B cell (primary cell): ENCODE results near the gene DLG1. TPM values are rescaled to one million over a fixed set of nuclear protein-coding genes. Genes with fewer than 3 reads are reported as not detected.

Experiments
- ATAC-seq: fragments of 200-7000 bp; cut with Tn5 transposase; one replicate; pipeline ENCODE4 v1.10.0; 2021; ENCODE audit warnings: low read depth, mild to moderate bottlenecking, moderate number of reproducible peaks, moderate library complexity
- CTCF ChIA-PET: fragments of 350-600 bp; sonication (Branson Sonifier 250); formaldehyde crosslinking; loops from one replicate; lab custom pipeline; 2021; ENCODE audit warnings: antibody characterized with exemption, inconsistent platforms; lab: Charles Lee
- POLR2A ChIA-PET: fragments of 350-600 bp; sonication (Branson Sonifier 250); formaldehyde crosslinking; loops from one replicate; lab custom pipeline; 2021; ENCODE audit warnings: antibody characterized with exemption; lab: Charles Lee
- DNase-seq: peaks from one replicate; pipeline ENCODE4 v3.0.0; 2013
- H2AFZ ChIP-seq: 2 replicates; pipeline ENCODE4 v1.6.1; 2012; ENCODE audit warnings: mild to moderate bottlenecking, low read depth, low read length; ENCODE audit not compliant: insufficient read depth, poor library complexity, severe bottlenecking
- H3K27ac ChIP-seq, 2 donors: 1 replicate in 1 of 2; 2 replicates in 1 of 2; pipeline ENCODE4 v1.5.1; 2012 to 2013; ENCODE audit warnings: low read length in 2 of 2, mild to moderate bottlenecking in 2 of 2, moderate library complexity in 1 of 2
- H3K27me3 ChIP-seq, 4 experiments: fragments of 200-600 bp in 1 of 4; sonication (generic) in 1 of 4; replicated peaks in 1 of 4; 1 replicate in 2 of 4; 2 replicates in 2 of 4; pipeline versions ENCODE4 v1.6.1 to v1.7.0; 2013 to 2016; ENCODE audit warnings: low read length in 3 of 4, mild to moderate bottlenecking in 2 of 4, mixed read lengths in 1 of 4, moderate library complexity in 1 of 4; ENCODE audit not compliant: insufficient read depth in 4 of 4, control insufficient read depth in 3 of 4; ENCODE audit errors: control extremely low read depth in 1 of 4
- H3K36me3 ChIP-seq, 2 experiments: replicated peaks in 1 of 2; 1 replicate in 1 of 2; 2 replicates in 1 of 2; pipeline versions ENCODE4 v1.6.1 to v1.7.1; 2013; ENCODE audit warnings: low read length in 1 of 2; ENCODE audit not compliant: insufficient read depth in 2 of 2, control insufficient read depth in 1 of 2; ENCODE audit errors: control extremely low read depth in 1 of 2, extremely low read depth in 1 of 2
- H3K4me1 ChIP-seq, 2 donors: fragments of 200-600 bp in 1 of 2; sonication (generic) in 1 of 2; 1 replicate in 1 of 2; 2 replicates in 1 of 2; pipeline versions ENCODE4 v1.5.1 to v1.6.1; 2013 to 2017; ENCODE audit warnings: low read length in 2 of 2; ENCODE audit not compliant: control insufficient read depth in 2 of 2, insufficient read depth in 2 of 2
- H3K4me2 ChIP-seq: replicated peaks from 2 replicates; pipeline ENCODE3; 2012; ENCODE audit warnings: mild to moderate bottlenecking, low read depth, low read length; ENCODE audit not compliant: poor library complexity, severe bottlenecking
- H3K4me3 ChIP-seq, 5 experiments: fragments of 200-600 bp in 1 of 5; sonication (generic) in 1 of 5; 1 replicate in 3 of 5; 2 replicates in 2 of 5; pipeline versions ENCODE4 v1.5.1 to v1.7.0; 2011 to 2016; ENCODE audit warnings: low read length in 4 of 5, mild to moderate bottlenecking in 4 of 5, low read depth in 2 of 5, control low read depth in 1 of 5, moderate library complexity in 1 of 5; ENCODE audit not compliant: insufficient read depth in 1 of 5; ENCODE audit errors: control extremely low read depth in 1 of 5, extremely low read depth in 1 of 5
- H3K79me2 ChIP-seq: fragments of 200-600 bp; sonication (generic); one replicate; pipeline ENCODE4 v1.6.0; 2016; ENCODE audit warnings: low read length; ENCODE audit not compliant: control insufficient read depth, insufficient read depth
- H3K9ac ChIP-seq: fragments of 200-600 bp; sonication (generic); 2 replicates; pipeline ENCODE4 v1.6.1; 2017; ENCODE audit warnings: mild to moderate bottlenecking, low read length, moderate library complexity
- H3K9me3 ChIP-seq, 3 donors: one replicate each; pipeline versions ENCODE4 v1.6.1 to v1.7.1; 2013; ENCODE audit warnings: low read length in 2 of 3; ENCODE audit not compliant: control insufficient read depth in 2 of 3, insufficient read depth in 1 of 3; ENCODE audit errors: control extremely low read depth in 1 of 3
- H4K20me1 ChIP-seq: 2 replicates; pipeline ENCODE4 v1.6.0; 2012; ENCODE audit warnings: mild to moderate bottlenecking, low read length; ENCODE audit not compliant: insufficient read depth, control insufficient read depth, poor library complexity, severe bottlenecking
- H3K27ac Mint-ChIP-seq: one replicate; pipeline ENCODE4 v1.8.0; 2021; ENCODE audit warnings: mixed read lengths
- H3K27me3 Mint-ChIP-seq: one replicate; pipeline ENCODE4 v1.8.0; 2021; ENCODE audit warnings: mixed read lengths
- H3K4me1 Mint-ChIP-seq: one replicate; pipeline ENCODE4 v1.8.0; 2021; ENCODE audit warnings: mixed read lengths
- H3K4me3 Mint-ChIP-seq: one replicate; pipeline ENCODE4 v1.8.0; 2021; ENCODE audit warnings: mixed read lengths
- H3K9me3 Mint-ChIP-seq: one replicate; pipeline ENCODE4 v1.8.0; 2022; ENCODE audit warnings: mixed read lengths; ENCODE audit not compliant: insufficient read depth
- EZH2 ChIP-seq: IDR thresholded peaks from 2 replicates; pipeline ENCODE4 v1.6.1; 2012; ENCODE audit warnings: borderline replicate concordance, low read depth, mild to moderate bottlenecking, moderate library complexity, low read length; ENCODE audit not compliant: insufficient read depth, poor library complexity, severe bottlenecking
- WGBS: methylation state at CpG from one replicate; pipeline ENCODE4 v1.1.5; 2013; ENCODE audit warnings: missing lambda C conversion rate; ENCODE audit not compliant: insufficient coverage; 5-methylcytosine and 5-hydroxymethylcytosine counted together
- intact Hi-C: fragments of 100-400 bp; cut with micrococcal nuclease; formaldehyde crosslinking; loops from one replicate; pipeline ENCODE4 v1.10.0; 2022
- polyA plus RNA-seq: library from polyadenylated mRNA; depleted of rRNA; stranded (reverse); fragments of >200 nt; gene quantifications from 2 replicates; pipeline ENCODE4 v1.2.3, GENCODE V29; 2012
- total RNA-seq, 2 donors: library from RNA; stranded (reverse); fragments of 120-200 nt in 1 of 2; gene quantifications; 1 replicate in 1 of 2; 2 replicates in 1 of 2; pipeline versions ENCODE4 v1.2.3 to v1.2.4, GENCODE V29; 2013 to 2022
- TF ChIP-seq, protein P1 (sequence below): fragments of 200-600 bp; IDR thresholded peaks from one replicate; pipeline ENCODE4 v1.8.0; 2022; ENCODE audit warnings: antibody characterized with exemption, mild to moderate bottlenecking

DLG1 gene
- total and polyA plus RNA-seq, 2 donors (not counting 1 experiment from before 2014, with no cell fraction given): 23.4 to 114 TPM

DNA sequence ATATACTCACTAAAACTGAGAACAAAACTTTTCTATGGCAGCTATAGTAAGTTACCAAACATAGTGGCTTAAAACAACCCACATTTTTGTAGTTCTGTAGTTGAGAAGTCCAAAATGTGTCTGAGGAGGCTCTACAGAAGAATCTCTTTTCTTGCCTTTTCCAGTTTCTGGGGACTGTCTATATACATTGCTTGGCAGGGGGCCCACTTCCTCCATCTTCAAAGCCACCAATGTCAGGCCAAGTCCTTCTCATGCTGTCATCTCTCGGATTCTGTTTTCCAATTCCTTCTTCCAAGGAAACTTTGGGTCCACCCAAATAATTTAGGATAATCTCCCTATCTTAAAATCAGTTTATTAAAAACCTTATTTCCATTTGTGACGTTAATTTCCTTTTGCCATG, 92.7 kb downstream of the DLG1 start:
- no peaks in the 10 kb centered on the region for H3K27me3 Mint-ChIP-seq
- H3K27ac Mint-ChIP-seq: no peak overlapping the region
- Histone ChIP-seq H3K36me3 (no peaks in the 10 kb centered on the region), H3K27me3 (no peaks in the 10 kb centered on the region), H3K4me2 (no peak overlapping the region), H3K4me3 (no peak overlapping the region), H3K27ac (no peak overlapping the region), H2AFZ (no peak overlapping the region), H3K79me2 (peaks cover 93% of the 10 kb centered on the region), H4K20me1 (peaks cover 45% of the 10 kb centered on the region), H3K9me3 (peaks cover 0 to 1% (median 0%) of the 10 kb centered on the region in 3 donors), H3K4me1 (peaks cover 0 to 18% of the 10 kb centered on the region in 2 donors), H3K9ac (no peak overlapping the region)
- POLR2A ChIA-PET: no interaction called here
- no peaks in the 10 kb centered on the region for H3K9me3 Mint-ChIP-seq
- intact Hi-C loops: no loop called here
- no peak overlapping the region for H3K4me3 Mint-ChIP-seq
- CTCF ChIA-PET: interaction anchor here (0.8 kb wide), 1 partner anchor 17 kb away, joined by 3 read pairs; no protein-coding TSS in a partner anchor
- peaks cover 59% of the 10 kb centered on the region for H3K4me1 Mint-ChIP-seq
- DNase-seq (no peak), ATAC-seq (no peak)
- WGBS: 100% methylated on average over 1 of the region's 2 CpGs
- TF ChIP-seq, protein P1, sequence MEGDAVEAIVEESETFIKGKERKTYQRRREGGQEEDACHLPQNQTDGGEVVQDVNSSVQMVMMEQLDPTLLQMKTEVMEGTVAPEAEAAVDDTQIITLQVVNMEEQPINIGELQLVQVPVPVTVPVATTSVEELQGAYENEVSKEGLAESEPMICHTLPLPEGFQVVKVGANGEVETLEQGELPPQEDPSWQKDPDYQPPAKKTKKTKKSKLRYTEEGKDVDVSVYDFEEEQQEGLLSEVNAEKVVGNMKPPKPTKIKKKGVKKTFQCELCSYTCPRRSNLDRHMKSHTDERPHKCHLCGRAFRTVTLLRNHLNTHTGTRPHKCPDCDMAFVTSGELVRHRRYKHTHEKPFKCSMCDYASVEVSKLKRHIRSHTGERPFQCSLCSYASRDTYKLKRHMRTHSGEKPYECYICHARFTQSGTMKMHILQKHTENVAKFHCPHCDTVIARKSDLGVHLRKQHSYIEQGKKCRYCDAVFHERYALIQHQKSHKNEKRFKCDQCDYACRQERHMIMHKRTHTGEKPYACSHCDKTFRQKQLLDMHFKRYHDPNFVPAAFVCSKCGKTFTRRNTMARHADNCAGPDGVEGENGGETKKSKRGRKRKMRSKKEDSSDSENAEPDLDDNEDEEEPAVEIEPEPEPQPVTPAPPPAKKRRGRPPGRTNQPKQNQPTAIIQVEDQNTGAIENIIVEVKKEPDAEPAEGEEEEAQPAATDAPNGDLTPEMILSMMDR: no peak
- TF ChIP-seq EZH2: no peak

DNA sequence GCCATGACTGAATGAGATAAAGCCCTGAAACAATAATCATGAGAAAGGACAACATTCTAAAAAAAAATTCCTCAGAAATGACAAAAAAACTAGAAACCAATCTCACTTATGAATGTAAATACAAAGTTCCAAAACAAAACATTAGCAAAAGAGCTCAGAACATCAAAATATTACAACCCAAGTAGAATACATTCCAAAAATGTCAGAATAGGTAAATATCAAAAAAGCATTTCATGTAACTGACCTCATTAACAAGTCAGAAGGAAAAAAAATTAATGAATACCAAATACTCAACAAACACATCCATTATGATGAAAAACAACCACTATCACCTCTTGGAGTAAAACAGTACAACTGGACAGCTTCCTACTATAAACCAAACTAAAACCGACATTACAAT, 93.1 kb downstream of the DLG1 start:
- no peaks in the 10 kb centered on the region for H3K9me3 Mint-ChIP-seq
- peaks cover 61% of the 10 kb centered on the region for H3K4me1 Mint-ChIP-seq
- Histone ChIP-seq H2AFZ (no peak overlapping the region), H3K27ac (no peak overlapping the region), H3K9ac (no peak overlapping the region), H3K27me3 (no peaks in the 10 kb centered on the region), H3K4me3 (no peak overlapping the region), H3K36me3 (no peaks in the 10 kb centered on the region), H3K79me2 (peaks cover 95% of the 10 kb centered on the region), H3K9me3 (peaks cover 0 to 1% (median 0%) of the 10 kb centered on the region in 3 donors), H4K20me1 (peaks cover 47% of the 10 kb centered on the region), H3K4me1 (peaks cover 0 to 19% of the 10 kb centered on the region in 2 donors), H3K4me2 (no peak overlapping the region)
- intact Hi-C loops: no loop called here
- CTCF ChIA-PET: interaction anchor here (0.8 kb wide), 1 partner anchor 17 kb away, joined by 3 read pairs; no protein-coding TSS in a partner anchor
- DNase-seq (no peak), ATAC-seq (no peak)
- no peak overlapping the region for H3K27ac Mint-ChIP-seq
- no peak for TF ChIP-seq EZH2
- TF ChIP-seq, protein P1: no peak
- POLR2A ChIA-PET: no interaction called here
- no CpG with 5 or more reads among the region's 1 CpG for WGBS
- no peak overlapping the region for H3K4me3 Mint-ChIP-seq
- H3K27me3 Mint-ChIP-seq: no peaks in the 10 kb centered on the region
